Measurements from ENCODE around the gene CLIP4.
A peak's percentile ranks its signal among the peaks of the same experiment; 100 is the strongest.

The CLIP4 gene

GRCh38 chr2:29238497-29238896, 123.3 kb downstream of the CLIP4 start:
- TF ChIP-seq CTCF (conservative IDR thresholded peaks at IDR 0.05; ENCODE audit: low read depth, low read length): peak; percentile 89
- DNase-seq (ENCODE audit: low read depth): no peak

More at GRCh38 chr2:29238497-29238896, 123.3 kb downstream of the CLIP4 start:
- H3K4me3 ChIP-seq (ENCODE audit: low read length): no peak overlapping the region
